DOHH2 (cell line): ENCODE data around the gene TSC22D3.

Experiments used
- EZH2phosphoT487 ChIP-seq: fragments of 200-600 bp; sonication (generic); IDR thresholded peaks from 2 replicates; pipeline ENCODE4 v1.6.1; 2017; ENCODE audit warnings: borderline replicate concordance, mild to moderate bottlenecking, antibody characterized with exemption, low read length, moderate library complexity, mixed read lengths
- TF ChIP-seq, protein P1 (sequence below): fragments of 200-600 bp; sonication (generic); IDR thresholded peaks from one replicate; pipeline ENCODE4 v1.5.1; 2014; ENCODE audit warnings: antibody characterized with exemption, mild to moderate bottlenecking, low read depth, low read length; ENCODE audit not compliant: poor library complexity, severe bottlenecking

DNA sequence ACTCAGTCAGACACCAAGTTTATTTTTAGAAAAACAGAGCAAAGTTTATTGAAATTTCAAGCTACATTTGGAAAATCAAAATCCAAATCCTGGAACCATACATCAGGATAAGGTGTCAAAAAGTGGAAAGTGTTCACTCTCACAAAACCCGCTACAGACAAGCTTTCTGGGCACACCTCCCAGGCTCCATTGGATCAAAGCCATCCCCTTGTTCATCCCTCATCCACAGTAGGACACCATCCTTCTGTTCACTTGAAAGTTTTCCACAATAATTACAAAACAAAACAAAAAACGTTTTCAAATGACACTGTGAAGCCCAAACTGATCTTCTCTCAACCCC is 62.4 kb downstream of the TSC22D3 start:
- TF ChIP-seq, protein P1, sequence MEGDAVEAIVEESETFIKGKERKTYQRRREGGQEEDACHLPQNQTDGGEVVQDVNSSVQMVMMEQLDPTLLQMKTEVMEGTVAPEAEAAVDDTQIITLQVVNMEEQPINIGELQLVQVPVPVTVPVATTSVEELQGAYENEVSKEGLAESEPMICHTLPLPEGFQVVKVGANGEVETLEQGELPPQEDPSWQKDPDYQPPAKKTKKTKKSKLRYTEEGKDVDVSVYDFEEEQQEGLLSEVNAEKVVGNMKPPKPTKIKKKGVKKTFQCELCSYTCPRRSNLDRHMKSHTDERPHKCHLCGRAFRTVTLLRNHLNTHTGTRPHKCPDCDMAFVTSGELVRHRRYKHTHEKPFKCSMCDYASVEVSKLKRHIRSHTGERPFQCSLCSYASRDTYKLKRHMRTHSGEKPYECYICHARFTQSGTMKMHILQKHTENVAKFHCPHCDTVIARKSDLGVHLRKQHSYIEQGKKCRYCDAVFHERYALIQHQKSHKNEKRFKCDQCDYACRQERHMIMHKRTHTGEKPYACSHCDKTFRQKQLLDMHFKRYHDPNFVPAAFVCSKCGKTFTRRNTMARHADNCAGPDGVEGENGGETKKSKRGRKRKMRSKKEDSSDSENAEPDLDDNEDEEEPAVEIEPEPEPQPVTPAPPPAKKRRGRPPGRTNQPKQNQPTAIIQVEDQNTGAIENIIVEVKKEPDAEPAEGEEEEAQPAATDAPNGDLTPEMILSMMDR, result no peak
- no peak for TF ChIP-seq EZH2phosphoT487
